CD4-positive, alpha-beta T cell (primary cell): Measurements from ENCODE around the gene PPARD. TPM values are rescaled to one million over a fixed set of nuclear protein-coding genes. Genes with fewer than 3 reads are reported as not detected.

Experiments used
- ATAC-seq: fragments of 200-7000 bp; cut with Tn5 transposase; one replicate; pipeline ENCODE4 v1.10.0; 2022; ENCODE audit warnings: mild to moderate bottlenecking; ENCODE audit not compliant: poor library complexity
- CTCF ChIA-PET: fragments of 350-600 bp; sonication (Branson Sonifier 250); formaldehyde crosslinking; loops from one replicate; lab custom pipeline; 2021; ENCODE audit warnings: antibody characterized with exemption, inconsistent platforms; lab: Charles Lee
- POLR2A ChIA-PET: fragments of 350-600 bp; sonication (Branson Sonifier 250); formaldehyde crosslinking; loops from one replicate; lab custom pipeline; 2021; ENCODE audit warnings: antibody characterized with exemption, inconsistent platforms; lab: Charles Lee
- DNase-seq, 14 experiments: peaks; one replicate each; pipeline ENCODE4 v3.0.0-alpha.2; 2013 to 2020; ENCODE audit warnings: mixed read lengths in 2 of 14
- H3K27ac ChIP-seq, 2 donors: one replicate each; pipeline versions ENCODE4 v1.5.1 to v1.7.0; 2013; ENCODE audit warnings: low read length in 2 of 2, low read depth in 1 of 2, mild to moderate bottlenecking in 1 of 2
- H3K27me3 ChIP-seq, 2 experiments: 1 replicate in 1 of 2; 2 replicates in 1 of 2; pipeline versions ENCODE4 v1.6.1 to v1.7.0; 2013; ENCODE audit warnings: low read length in 2 of 2, control low read depth in 1 of 2, mild to moderate bottlenecking in 1 of 2, moderate library complexity in 1 of 2; ENCODE audit not compliant: insufficient read depth in 2 of 2, control insufficient read depth in 1 of 2
- H3K36me3 ChIP-seq: one replicate; pipeline ENCODE4 v1.6.1; 2013; ENCODE audit warnings: low read length, control low read depth; ENCODE audit not compliant: insufficient read depth
- H3K4me1 ChIP-seq: one replicate; pipeline ENCODE4 v1.6.1; 2013; ENCODE audit warnings: low read length, control low read depth; ENCODE audit not compliant: insufficient read depth
- H3K4me3 ChIP-seq: one replicate; pipeline ENCODE4 v1.5.1; 2013; ENCODE audit warnings: mild to moderate bottlenecking, low read length, moderate library complexity
- H3K9me3 ChIP-seq, 2 experiments: 1 replicate in 1 of 2; 2 replicates in 1 of 2; pipeline versions ENCODE4 v1.6.1 to v1.7.0; 2013; ENCODE audit warnings: low read length in 2 of 2, mild to moderate bottlenecking in 2 of 2, control low read depth in 1 of 2, moderate library complexity in 1 of 2; ENCODE audit not compliant: control insufficient read depth in 1 of 2, insufficient read depth in 1 of 2
- H3K27ac Mint-ChIP-seq: one replicate; pipeline ENCODE4 v1.8.0; 2020; ENCODE audit warnings: mixed read lengths
- H3K27me3 Mint-ChIP-seq: one replicate; pipeline ENCODE4 v1.8.0; 2021; ENCODE audit warnings: mixed read lengths
- H3K36me3 Mint-ChIP-seq: one replicate; pipeline ENCODE4 v1.8.0; 2021; ENCODE audit warnings: low read depth, mixed read lengths
- H3K4me1 Mint-ChIP-seq: one replicate; pipeline ENCODE4 v1.8.0; 2021; ENCODE audit warnings: low read depth, mixed read lengths
- H3K4me3 Mint-ChIP-seq: one replicate; pipeline ENCODE4 v1.8.0; 2020; ENCODE audit warnings: mild to moderate bottlenecking, mixed read lengths
- H3K9me3 Mint-ChIP-seq: one replicate; pipeline ENCODE4 v1.8.0; 2020; ENCODE audit warnings: mixed read lengths
- CTCF ChIP-seq: fragments of 200-600 bp; IDR thresholded peaks from one replicate; pipeline ENCODE4 v1.8.0; 2022; ENCODE audit warnings: antibody characterized with exemption, mild to moderate bottlenecking
- intact Hi-C, 2 experiments: fragments of 100-400 bp; cut with DNase I in 1 of 2; cut with micrococcal nuclease in 1 of 2; formaldehyde crosslinking; loops; one replicate each; pipeline versions ENCODE4 v1.15.1 to v1.9.0; 2023 to 2025; cut with DNase I, micrococcal nuclease
- total RNA-seq, 174 experiments: library from RNA in 2 of 174; stranded (reverse) in 2 of 174; gene quantifications; one replicate each; pipeline ENCODE4 v1.2.3 and lab custom pipeline; 2021 to 2026

Gene PPARD
- total RNA-seq, 2 experiments from 2014 or later = 34.1 to 37.0 TPM

GRCh38 chr6:35343092-35343834 lies 905 bp downstream of the PPARD start:
- ATAC-seq = no peak
- Mint-ChIP-seq H3K27ac (peak overlapping the region; percentile 89), H3K4me3 (peak overlapping the region; percentile 96), H3K4me1 (peaks cover 58% of the 10 kb centered on the region), H3K9me3 (no peaks in the 10 kb centered on the region), H3K36me3 (peaks cover 53% of the 10 kb centered on the region), H3K27me3 (no peaks in the 10 kb centered on the region)
- CTCF ChIA-PET = interaction anchor here (1.4 to 4.9 kb wide), 10 partner anchors 20 to 209 kb away, joined by 3 to 73 read pairs (median 6); partner anchors contain the start of genes DEF6, FANCE and RPL10A
- Histone ChIP-seq H3K36me3 (peaks cover 14% of the 10 kb centered on the region), H3K4me1 (peaks cover 58% of the 10 kb centered on the region), H3K4me3 (peak overlapping the region; percentile 87), H3K27ac (peak overlapping the region; percentile 70 to 87), H3K9me3 (no peaks in the 10 kb centered on the region), H3K27me3 (no peaks in the 10 kb centered on the region)
- TF ChIP-seq CTCF = no peak
- intact Hi-C loops = loop anchor here (2.0 to 10.0 kb wide), 5 partner anchors 46 to 394 kb away; partner anchors contain the start of genes ARMC12 (in 2 of the 2) and DEF6 (in 1 of the 2)
- peak in 4 of 14 experiments; percentile 27 to 45 (median 36) for DNase-seq
- POLR2A ChIA-PET = interaction anchor here (1.0 to 4.3 kb wide), 7 partner anchors 45 to 389 kb away, joined by 4 to 28 read pairs (median 10); partner anchors contain the start of genes DEF6, FANCE and RPL10A

- peak overlapping the region; percentile 89 for H3K27ac Mint-ChIP-seq
- POLR2A ChIA-PET = interaction anchor here (1.2 to 4.3 kb wide), 5 partner anchors 41 to 124 kb away, joined by 5 to 28 read pairs (median 10); partner anchors contain the start of genes DEF6, FANCE and RPL10A
Measured at GRCh38 chr6:35343835-35344550, 1.6 kb downstream of the PPARD start.

More at GRCh38 chr6:35343835-35344550, 1.6 kb downstream of the PPARD start:
- TF ChIP-seq CTCF = no peak
- DNase-seq = peak in 1 of 14 experiments; percentile 25
- Mint-ChIP-seq H3K9me3 (no peaks in the 10 kb centered on the region), H3K27me3 (no peaks in the 10 kb centered on the region), H3K4me3 (peak overlapping the region; percentile 96), H3K4me1 (peaks cover 65% of the 10 kb centered on the region), H3K36me3 (peaks cover 61% of the 10 kb centered on the region)
- Histone ChIP-seq H3K9me3 (no peaks in the 10 kb centered on the region), H3K27ac (peak overlapping the region in 1 of 2 donors; percentile 70), H3K36me3 (peaks cover 14% of the 10 kb centered on the region), H3K27me3 (no peaks in the 10 kb centered on the region), H3K4me1 (peaks cover 65% of the 10 kb centered on the region), H3K4me3 (peak overlapping the region; percentile 87)
- CTCF ChIA-PET = interaction anchor here (0.7 to 4.9 kb wide), 6 partner anchors 39 to 208 kb away, joined by 3 to 73 read pairs (median 8); partner anchors contain the start of genes DEF6, FANCE and RPL10A
- intact Hi-C loops = loop anchor here (2.0 to 10.0 kb wide), 5 partner anchors 47 to 393 kb away; partner anchors contain the start of genes ARMC12 (in 2 of the 2) and DEF6 (in 1 of the 2)
- ATAC-seq = no peak
